GM21737 (cell line): Measurements from ENCODE around the gene GLRX3.

ENCODE experiments used
- ATAC-seq: cut with Tn5 transposase; IDR thresholded peaks from one replicate; pipeline ENCODE4 v1.9.1; 2021; ENCODE audit warnings: mild to moderate bottlenecking, moderate library complexity; ENCODE audit not compliant: unreplicated experiment

Gene GLRX3

GRCh38 chr10:130137659-130138478 lies 1.7 kb downstream of the GLRX3 start:
- no peak for ATAC-seq

- ATAC-seq, result no peak
Measured at GRCh38 chr10:130138479-130138866, 2.3 kb downstream of the GLRX3 start.

DNA sequence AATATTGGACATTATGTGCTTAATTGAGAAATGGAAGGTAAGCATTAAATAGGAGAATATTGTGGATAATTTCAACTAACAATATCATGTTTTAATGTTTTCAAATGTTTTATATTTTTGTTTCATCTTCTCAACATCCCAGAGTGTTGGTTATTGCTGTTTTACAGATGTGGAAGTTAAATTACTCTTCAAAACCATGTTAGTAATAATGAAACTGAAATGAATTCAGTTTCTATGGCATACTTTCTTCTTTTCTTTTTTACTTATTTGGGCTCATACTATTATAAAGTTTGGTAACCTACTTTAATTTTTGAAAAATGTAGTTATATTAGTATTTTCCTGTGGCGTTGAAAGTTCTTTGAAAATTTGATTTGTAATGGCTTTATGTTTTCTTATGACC lies 4.2 kb downstream of the GLRX3 start:
- ATAC-seq, result no peak

DNA sequence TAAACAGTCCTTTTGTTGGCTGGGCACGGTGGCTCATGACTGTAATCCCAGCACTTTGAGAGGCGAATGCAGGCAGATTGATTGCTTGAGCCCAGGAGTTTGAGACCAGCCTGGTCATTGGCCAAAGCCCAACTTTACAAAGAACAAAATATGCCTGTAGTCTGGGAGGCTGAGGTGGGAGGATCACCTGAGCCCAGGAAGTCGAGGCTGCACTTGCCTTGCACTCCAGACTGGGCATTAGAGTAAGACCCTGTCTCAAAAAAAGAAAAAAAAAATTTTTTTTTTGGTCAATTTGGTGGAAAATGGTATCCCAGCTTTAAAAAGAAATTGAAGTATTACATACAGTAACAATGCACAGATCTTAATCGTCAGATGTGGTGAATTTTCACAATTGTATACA lies 4.8 kb downstream of the GLRX3 start:
- no peak for ATAC-seq

GRCh38 chr10:130141460-130141859 lies 5.3 kb downstream of the GLRX3 start:
- peak; percentile 16 for ATAC-seq

DNA sequence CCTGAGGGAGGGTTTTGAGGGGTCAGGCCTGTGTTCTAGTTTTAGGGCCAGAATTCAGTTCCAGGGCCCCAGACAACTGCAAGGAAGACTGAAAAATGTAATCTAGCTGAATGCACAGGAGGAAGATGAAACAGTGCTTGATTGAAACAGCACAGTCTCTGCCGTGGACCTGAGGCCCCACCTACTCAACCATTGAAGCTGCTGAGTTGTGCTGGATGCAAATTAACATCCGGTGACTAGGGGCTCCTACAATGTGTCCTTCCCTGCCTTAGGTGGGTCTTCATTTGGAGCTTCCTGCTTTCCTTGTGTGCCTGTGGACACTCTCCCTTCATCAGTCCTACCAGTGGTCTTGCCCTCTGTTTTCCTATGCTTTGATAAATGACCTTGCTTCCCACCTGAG lies 5.7 kb downstream of the GLRX3 start:
- peak; percentile 85 for ATAC-seq

GRCh38 chr10:130146042-130146441 lies 9.9 kb downstream of the GLRX3 start:
- ATAC-seq, result no peak

GRCh38 chr10:130159192-130159794 lies 23.1 kb downstream of the GLRX3 start:
- no peak for ATAC-seq

- no peak for ATAC-seq
Measured at GRCh38 chr10:130160775-130161174, 24.6 kb downstream of the GLRX3 start.

GRCh38 chr10:130161331-130161730 lies 25.1 kb downstream of the GLRX3 start:
- no peak for ATAC-seq

- no peak for ATAC-seq
Measured at GRCh38 chr10:130167193-130167592, 31.0 kb downstream of the GLRX3 start.

DNA sequence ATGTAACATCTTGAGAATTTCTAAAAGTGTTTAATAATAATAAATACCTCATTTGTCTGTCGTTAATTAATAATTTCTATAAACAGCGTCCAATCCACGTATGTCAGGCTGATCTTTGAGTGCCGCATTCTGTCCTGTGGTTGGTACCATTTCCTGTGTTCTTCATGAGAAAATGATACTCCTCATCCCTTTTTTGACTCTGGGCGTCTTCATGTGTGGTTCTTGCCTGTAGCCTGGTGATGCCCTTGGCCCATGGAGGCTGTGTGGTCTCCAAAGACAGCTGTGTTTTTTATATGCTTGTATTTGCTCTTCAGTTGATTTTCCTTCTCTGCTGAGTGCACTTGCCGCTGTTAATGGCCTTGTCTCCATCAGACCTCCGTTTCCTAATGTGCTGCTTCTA lies 31.5 kb downstream of the GLRX3 start:
- no peak for ATAC-seq

DNA sequence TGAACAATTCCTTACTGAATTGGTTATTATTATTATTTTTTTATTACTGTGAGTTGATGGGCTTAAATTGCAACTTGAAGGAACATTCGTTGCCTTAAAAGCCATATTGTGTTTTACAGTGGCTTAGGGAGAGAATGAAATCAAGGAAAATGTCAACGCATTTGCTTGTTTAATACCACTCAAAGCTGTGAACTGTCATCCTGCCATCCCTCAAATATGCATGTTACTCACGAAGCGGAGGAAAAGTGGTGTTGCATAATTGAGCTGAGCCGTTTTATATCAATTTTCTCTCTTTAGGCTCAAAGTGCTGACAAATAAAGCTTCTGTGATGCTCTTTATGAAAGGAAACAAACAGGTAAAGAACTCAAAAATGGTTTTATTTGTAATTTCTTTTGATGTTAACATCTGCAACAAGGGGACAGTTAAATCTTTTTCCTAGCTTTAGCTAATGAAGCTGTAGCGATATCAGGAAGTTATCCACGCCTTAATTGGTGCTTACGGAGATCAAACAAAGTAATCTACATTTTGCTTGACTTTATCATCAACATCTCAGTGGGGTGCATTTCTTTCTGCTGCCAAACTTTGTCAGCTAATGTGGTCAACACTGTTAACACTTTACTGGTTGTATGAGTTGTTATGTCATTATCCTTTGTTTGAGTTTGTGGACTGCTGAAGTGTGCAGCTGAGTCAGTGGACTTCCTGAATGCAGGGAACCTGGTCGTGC lies 33.1 kb downstream of the GLRX3 start:
- ATAC-seq, result no peak

- no peak for ATAC-seq
Measured at GRCh38 chr10:130171196-130171595, 35.0 kb downstream of the GLRX3 start.

GRCh38 chr10:130174328-130174727 lies 38.1 kb downstream of the GLRX3 start:
- no peak for ATAC-seq

DNA sequence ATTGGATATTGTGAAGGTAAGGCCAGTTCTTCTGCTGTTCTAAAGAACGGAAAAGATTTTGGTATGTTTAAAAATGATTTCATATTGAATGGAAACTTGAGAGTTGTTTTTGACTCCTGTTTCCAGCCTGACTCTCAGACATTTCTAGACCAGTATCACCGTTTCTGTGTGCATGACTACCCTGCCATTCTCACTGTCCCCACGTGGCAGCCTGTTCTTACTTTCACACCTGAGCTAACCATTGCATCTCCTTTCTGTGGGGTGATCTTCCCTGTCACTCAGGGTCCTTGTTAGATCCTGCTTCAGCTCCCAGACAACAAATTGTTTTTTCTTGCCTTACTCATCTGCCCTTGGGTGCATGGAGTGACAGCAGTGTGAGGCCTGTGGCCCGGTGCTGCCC lies 38.9 kb downstream of the GLRX3 start:
- ATAC-seq, result no peak

DNA sequence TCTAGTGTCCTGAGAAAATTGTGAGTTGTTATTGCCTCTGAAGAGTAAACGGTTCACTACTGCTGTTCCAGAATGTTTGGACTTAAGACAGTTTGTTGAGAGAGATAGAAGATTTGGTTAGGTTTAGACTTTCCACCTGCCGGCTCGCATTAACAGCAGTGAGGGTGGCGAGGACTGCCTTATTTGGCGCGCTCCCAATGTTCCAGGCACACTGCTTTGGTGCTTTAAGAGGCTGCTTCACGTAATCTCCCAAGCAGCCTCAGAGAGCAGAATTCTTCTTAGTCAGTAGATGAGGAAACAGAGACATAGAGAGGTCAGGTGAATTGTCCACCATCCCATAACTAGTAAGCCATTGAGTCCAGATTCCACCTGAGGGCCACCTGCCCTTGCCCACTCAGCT lies 41.1 kb downstream of the GLRX3 start:
- ATAC-seq, result no peak

GRCh38 chr10:130179640-130180039 lies 43.4 kb downstream of the GLRX3 start:
- ATAC-seq, result no peak

DNA sequence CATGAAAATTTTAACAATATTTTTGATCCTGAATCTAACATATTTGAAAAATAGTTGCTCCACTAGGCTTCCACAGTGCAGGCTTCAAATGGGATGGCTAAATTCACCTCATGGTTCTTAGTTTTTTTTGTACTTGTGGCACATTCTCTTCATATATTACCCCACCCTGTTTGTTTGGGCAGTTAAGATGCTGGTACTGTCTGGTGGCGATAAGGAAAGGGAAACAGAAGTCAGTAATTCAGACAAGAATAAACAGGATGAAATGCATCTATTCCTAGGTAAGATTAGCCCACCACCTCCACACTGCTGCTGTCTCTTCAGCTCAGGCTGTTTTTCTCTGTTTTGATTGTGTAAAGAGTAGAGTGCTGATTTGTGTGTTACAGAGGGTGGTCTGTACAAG lies 44.2 kb downstream of the GLRX3 start:
- ATAC-seq, result no peak

- no peak for ATAC-seq
Measured at GRCh38 chr10:130181858-130182257, 45.7 kb downstream of the GLRX3 start.

DNA sequence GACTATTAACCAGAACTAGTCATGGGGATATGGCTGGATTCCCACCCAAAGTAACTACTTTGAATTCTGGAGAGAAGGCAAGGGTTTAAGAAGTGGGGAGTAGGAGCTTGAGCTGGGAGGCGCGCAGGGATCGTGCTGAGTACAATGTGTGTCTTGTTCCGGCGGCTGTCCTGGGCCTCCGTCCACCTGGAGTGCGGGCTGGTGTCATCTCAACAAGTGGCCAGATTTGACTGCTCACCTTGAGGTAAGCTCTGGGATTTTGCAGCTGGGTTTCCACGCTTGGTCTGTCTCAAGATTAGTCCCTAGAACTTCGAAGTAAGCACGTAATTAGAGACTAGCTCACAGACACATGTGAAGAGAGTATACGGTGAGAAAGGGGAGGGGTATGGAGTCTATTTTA lies 49.4 kb downstream of the GLRX3 start:
- ATAC-seq, result no peak
